NCI-H345 treated with DMSO at 0.1 percent for 48 hours (cell line): Measurements from ENCODE around the gene TLR5.
"Not testable (repeated sequence)": the region's sequence is repeated elsewhere in the genome, so short reads cannot be mapped to it uniquely, and the experiment has no call there.

Experiments used
- DNase-seq: peaks from one replicate; lab custom pipeline; 2025; ENCODE audit not compliant: unreplicated experiment; lab: John Stamatoyannopoulos, UW

The TLR5 gene

GRCh38 chr1:223142795-223143536, at the start of gene TLR5:
TSS of gene TLR5 (minus strand) at chr1:223143248. CDS start at chr1:223113031, 30,217 bp downstream.
- peak; percentile 58 for DNase-seq

- no peak for DNase-seq
Measured at GRCh38 chr1:223189903-223190724, 47.1 kb upstream of the TLR5 start.

- no peak for DNase-seq
Measured at GRCh38 chr1:223189525-223189902, 46.5 kb upstream of the TLR5 start.

- no peak for DNase-seq
Measured at GRCh38 chr1:223188618-223189356, 45.7 kb upstream of the TLR5 start.

GRCh38 chr1:223186800-223187199, 43.8 kb upstream of the TLR5 start:
- DNase-seq: no peak

GRCh38 chr1:223183268-223183862, 40.3 kb upstream of the TLR5 start:
- no peak for DNase-seq

GRCh38 chr1:223180731-223181321, 37.8 kb upstream of the TLR5 start:
- DNase-seq: peak; percentile 20

- DNase-seq: no peak
Measured at GRCh38 chr1:223179786-223180185, 36.7 kb upstream of the TLR5 start.

GRCh38 chr1:223179280-223179679, 36.2 kb upstream of the TLR5 start:
- DNase-seq: no peak

GRCh38 chr1:223177681-223178080, 34.6 kb upstream of the TLR5 start:
- no peak for DNase-seq

- no peak for DNase-seq
Measured at GRCh38 chr1:223176437-223176836, 33.4 kb upstream of the TLR5 start.

GRCh38 chr1:223175633-223176032, 32.6 kb upstream of the TLR5 start:
- no peak for DNase-seq

- no peak for DNase-seq
Measured at GRCh38 chr1:223175032-223175431, 32.0 kb upstream of the TLR5 start.

- DNase-seq: not testable (repeated sequence)
Measured at GRCh38 chr1:223169458-223169857, 26.4 kb upstream of the TLR5 start.

- DNase-seq: no peak
Measured at GRCh38 chr1:223161321-223161720, 18.3 kb upstream of the TLR5 start.

GRCh38 chr1:223156343-223156742, 13.3 kb upstream of the TLR5 start:
- no peak for DNase-seq

GRCh38 chr1:223155153-223155552, 12.1 kb upstream of the TLR5 start:
- DNase-seq: no peak

GRCh38 chr1:223153177-223154119, 10.4 kb upstream of the TLR5 start:
- no peak for DNase-seq

- no peak for DNase-seq
Measured at GRCh38 chr1:223152399-223152798, 9.4 kb upstream of the TLR5 start.

- no peak for DNase-seq
Measured at GRCh38 chr1:223150443-223150842, 7.4 kb upstream of the TLR5 start.
